ENCODE data around the gene MYO9B. TPM values are rescaled to one million over a fixed set of nuclear protein-coding genes. Genes with fewer than 3 reads are reported as not detected.

The MYO9B gene
- total RNA-seq, 1 experiment from 2014 or later = 63.4 TPM

- peak; percentile 80 for DNase-seq (ENCODE audit: low spot score)
Measured at GRCh38 chr19:17260842-17261325, 185.3 kb downstream of the MYO9B start.

GRCh38 chr19:17262557-17262956, 187.0 kb downstream of the MYO9B start:
- DNase-seq (ENCODE audit: low spot score) = no peak

Other genes with a start within 250 kb of the MYO9B start
- gene SIN3B, start 246.4 kb upstream of the MYO9B start, total RNA-seq (2014; rRNA removed; shearing (Covaris generic)) = 15.1 and 23.8 TPM in 2 replicates
- gene F2RL3, start 186.8 kb upstream of the MYO9B start, total RNA-seq (2014; rRNA removed; shearing (Covaris generic)) = not detected in 2 replicates
- gene CPAMD8, start 49.0 kb upstream of the MYO9B start, total RNA-seq (2014; rRNA removed; shearing (Covaris generic)) = not detected in 2 replicates
- gene HAUS8, start 325 bp upstream of the MYO9B start, total RNA-seq (2014; rRNA removed; shearing (Covaris generic)) = 9.1 and 11.7 TPM in 2 replicates
- gene USE1, start 139.6 kb downstream of the MYO9B start, total RNA-seq (2014; rRNA removed; shearing (Covaris generic)) = 27.6 and 29.1 TPM in 2 replicates
- 2.6 and 8.7 TPM in 2 replicates for gene OCEL1, start 150.4 kb downstream of the MYO9B start, total RNA-seq (2014; rRNA removed; shearing (Covaris generic))
- 265 and 297 TPM in 2 replicates for gene NR2F6, start 170.1 kb downstream of the MYO9B start, total RNA-seq (2014; rRNA removed; shearing (Covaris generic))
- gene USHBP1, start 189.0 kb downstream of the MYO9B start, total RNA-seq (2014; rRNA removed; shearing (Covaris generic)) = 0.08 TPM in 1 of 2 replicates, not detected in the other
- gene BABAM1, start 191.7 kb downstream of the MYO9B start, total RNA-seq (2014; rRNA removed; shearing (Covaris generic)) = 79.8 and 98.6 TPM in 2 replicates
- 0.08 and 1.4 TPM in 2 replicates for gene ANKLE1, start 206.1 kb downstream of the MYO9B start, total RNA-seq (2014; rRNA removed; shearing (Covaris generic))
- gene ABHD8, start 227.6 kb downstream of the MYO9B start, total RNA-seq (2014; rRNA removed; shearing (Covaris generic)) = 3.4 and 5.3 TPM in 2 replicates
- 94.6 and 106 TPM in 2 replicates for gene MRPL34, start 230.1 kb downstream of the MYO9B start, total RNA-seq (2014; rRNA removed; shearing (Covaris generic))
- 24.6 and 32.4 TPM in 2 replicates for gene DDA1, start 233.8 kb downstream of the MYO9B start, total RNA-seq (2014; rRNA removed; shearing (Covaris generic))

Measured in HT-29 (cell line).